ENCODE measurements around the gene MID1IP1.

MID1IP1 gene

GRCh38 chrX:38850807-38851544 lies 49.7 kb downstream of the MID1IP1 start:
- H3K4me1 ChIP-seq (ENCODE audit: insufficient read depth, insufficient read length), result no peaks in the 10 kb centered on the region
- no peak for DNase-seq (ENCODE audit: low read depth, low spot score)
- H3K9me3 ChIP-seq (ENCODE audit: insufficient read depth, low read length), result no peaks in the 10 kb centered on the region
- no peak overlapping the region for H3K4me3 ChIP-seq (ENCODE audit: insufficient read length, low read depth)
- no peak overlapping the region for H3K9ac ChIP-seq (ENCODE audit: insufficient read length, low read depth)
- H3K36me3 ChIP-seq (ENCODE audit: insufficient read depth, insufficient read length, low read length), result no peaks in the 10 kb centered on the region
- TF ChIP-seq YY1 (IDR thresholded peaks at IDR 0.05; ENCODE audit: insufficient read depth, insufficient read length) (no peak), ZNF274 (IDR thresholded peaks at IDR 0.05; ENCODE audit: low read depth, low read length) (no peak), SUZ12 (IDR thresholded peaks at IDR 0.05; ENCODE audit: extremely low read depth, insufficient read depth, insufficient read length) (no peak)
- H3K27me3 ChIP-seq (ENCODE audit: insufficient read depth, insufficient read length), result no peaks in the 10 kb centered on the region

DNA sequence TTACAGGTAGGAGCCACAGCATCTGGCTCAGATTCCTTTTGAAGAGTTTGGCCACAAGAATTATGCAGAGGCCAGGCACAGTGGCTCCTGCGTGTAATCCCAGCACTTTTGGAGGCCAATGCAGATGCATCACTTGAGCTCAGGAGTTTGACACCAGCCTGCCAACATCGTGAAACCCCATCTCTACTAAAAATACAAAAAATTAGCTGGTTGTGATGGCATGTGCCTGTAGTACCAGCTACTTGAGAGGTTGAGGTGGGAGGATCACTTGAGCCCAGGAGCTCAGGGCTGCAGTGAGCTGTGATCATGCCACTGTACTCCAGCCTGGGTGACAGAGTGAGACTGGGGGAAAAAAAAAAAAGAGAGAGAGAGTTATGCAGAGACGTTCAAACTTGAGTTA lies 53.0 kb downstream of the MID1IP1 start:
- H3K27me3 ChIP-seq (ENCODE audit: insufficient read depth, insufficient read length), result no peaks in the 10 kb centered on the region
- DNase-seq (ENCODE audit: low read depth, low spot score), result no peak
- no peaks in the 10 kb centered on the region for H3K4me1 ChIP-seq (ENCODE audit: insufficient read depth, insufficient read length)
- H3K9ac ChIP-seq (ENCODE audit: insufficient read length, low read depth), result no peak overlapping the region
- H3K9me3 ChIP-seq (ENCODE audit: insufficient read depth, low read length), result no peaks in the 10 kb centered on the region
- H3K36me3 ChIP-seq (ENCODE audit: insufficient read depth, insufficient read length, low read length), result no peaks in the 10 kb centered on the region
- TF ChIP-seq SUZ12 (IDR thresholded peaks at IDR 0.05; ENCODE audit: extremely low read depth, insufficient read depth, insufficient read length), result no peak
- TF ChIP-seq ZNF274 (IDR thresholded peaks at IDR 0.05; ENCODE audit: low read depth, low read length), result no peak
- no peak for TF ChIP-seq YY1 (IDR thresholded peaks at IDR 0.05; ENCODE audit: insufficient read depth, insufficient read length)
- no peak overlapping the region for H3K4me3 ChIP-seq (ENCODE audit: insufficient read length, low read depth)

All from NT2/D1 (cell line).